NCI-H748 treated with DMSO at 0.1 percent for 48 hours (cell line): ENCODE data around the gene PGAP3.

Source experiments
- DNase-seq: peaks from one replicate; lab custom pipeline; 2025; lab: John Stamatoyannopoulos, UW

PGAP3 gene

DNA sequence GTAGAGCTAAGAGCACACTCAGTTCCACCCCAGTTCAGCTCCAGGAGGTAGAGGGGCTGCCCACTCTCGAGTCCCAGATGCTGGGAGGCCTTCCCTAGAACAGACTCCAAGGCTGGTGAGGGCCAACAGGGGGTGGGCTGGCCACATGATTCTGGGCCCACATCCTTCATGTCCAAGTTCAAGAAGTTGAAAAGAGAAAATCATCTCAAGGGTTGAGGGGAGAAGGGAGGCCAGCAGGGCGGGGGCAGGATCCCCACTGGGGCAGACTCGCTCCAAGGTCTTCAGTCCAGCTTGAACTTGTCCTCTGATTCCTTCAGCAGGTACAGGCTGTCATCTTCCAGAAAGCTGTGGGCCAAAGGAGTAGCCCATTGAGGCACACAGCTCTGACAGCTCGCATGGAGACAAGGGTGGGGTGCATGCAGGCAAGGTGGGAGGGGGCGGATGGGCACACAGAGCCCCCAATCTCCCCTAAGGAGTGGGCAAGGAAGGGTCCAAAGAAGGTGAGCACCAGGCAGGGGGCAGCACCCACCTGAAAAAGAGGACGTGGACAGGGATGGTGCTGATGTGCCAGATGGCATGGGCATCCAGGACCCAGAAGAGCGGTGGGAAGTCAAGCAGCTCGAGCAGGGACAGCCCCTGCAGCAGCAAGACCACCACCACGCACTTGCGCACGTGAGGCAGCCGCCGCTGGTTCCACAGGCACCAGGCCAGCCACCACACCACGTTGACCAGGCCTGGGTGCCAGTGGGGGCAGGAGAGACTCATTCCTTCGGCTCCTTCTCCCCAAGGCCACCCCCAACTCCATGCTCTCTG is 15.1 kb downstream of the PGAP3 start:
- no peak for DNase-seq

DNA sequence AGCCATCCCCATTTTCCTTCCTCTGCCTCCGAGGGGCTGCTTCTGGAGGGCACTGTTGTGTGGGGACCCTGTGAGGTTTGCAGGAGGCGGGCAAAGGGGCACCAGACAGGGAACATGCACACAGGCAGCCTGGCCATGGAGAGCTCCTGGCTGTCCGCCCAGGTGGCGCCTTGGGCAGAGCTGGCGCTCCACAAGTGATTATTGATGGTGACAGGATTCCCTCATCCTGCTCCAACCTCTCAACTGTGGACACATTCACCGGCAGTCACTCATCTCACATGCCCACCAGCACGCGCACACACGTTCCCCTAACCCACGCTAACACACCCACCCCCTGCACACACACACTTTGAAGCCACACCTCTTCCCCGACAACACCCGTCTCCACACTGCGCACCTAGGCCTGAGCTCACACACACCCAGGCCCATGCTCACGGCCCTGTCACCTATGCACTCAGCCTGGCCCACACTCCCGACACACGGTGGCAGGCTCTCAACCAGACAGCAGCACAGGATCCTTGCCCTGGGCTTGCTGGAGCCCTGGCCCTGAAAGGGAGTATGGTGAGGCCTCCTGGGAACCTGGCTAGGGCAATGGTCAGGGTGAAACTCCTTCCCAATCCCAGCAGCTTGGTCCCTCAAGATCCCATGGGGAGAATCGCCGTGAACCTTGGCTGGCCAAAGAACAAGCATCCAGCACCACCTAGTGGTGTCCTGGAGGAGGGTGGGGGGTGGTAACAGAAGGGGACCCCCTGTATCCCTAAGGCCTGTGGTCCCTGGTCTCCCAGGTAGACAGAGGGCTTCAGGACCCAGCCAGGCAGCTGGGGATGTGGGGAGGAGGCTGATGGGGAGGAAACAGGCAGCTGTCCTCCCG is 16.0 kb downstream of the PGAP3 start:
- DNase-seq = no peak

DNA sequence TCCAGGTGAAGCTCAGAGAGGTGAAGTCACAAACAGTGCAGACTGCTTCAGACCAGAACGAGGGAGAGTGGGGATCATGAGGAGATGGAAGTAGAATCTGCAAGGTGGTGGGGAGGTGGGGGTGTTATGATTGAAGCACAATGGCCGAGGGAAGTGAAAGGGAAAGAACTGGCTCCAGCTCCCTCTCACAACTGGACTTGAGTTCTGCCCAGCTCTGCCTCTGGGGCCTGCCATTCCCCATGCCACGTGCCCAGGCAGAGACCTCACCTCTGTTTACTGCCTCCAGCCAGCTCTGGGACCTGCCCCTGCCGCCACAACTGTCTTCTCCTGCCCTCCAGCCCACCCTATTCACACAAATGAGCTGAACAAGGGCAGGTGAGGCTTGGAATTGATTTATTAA is 17.1 kb downstream of the PGAP3 start:
- no peak for DNase-seq

DNA sequence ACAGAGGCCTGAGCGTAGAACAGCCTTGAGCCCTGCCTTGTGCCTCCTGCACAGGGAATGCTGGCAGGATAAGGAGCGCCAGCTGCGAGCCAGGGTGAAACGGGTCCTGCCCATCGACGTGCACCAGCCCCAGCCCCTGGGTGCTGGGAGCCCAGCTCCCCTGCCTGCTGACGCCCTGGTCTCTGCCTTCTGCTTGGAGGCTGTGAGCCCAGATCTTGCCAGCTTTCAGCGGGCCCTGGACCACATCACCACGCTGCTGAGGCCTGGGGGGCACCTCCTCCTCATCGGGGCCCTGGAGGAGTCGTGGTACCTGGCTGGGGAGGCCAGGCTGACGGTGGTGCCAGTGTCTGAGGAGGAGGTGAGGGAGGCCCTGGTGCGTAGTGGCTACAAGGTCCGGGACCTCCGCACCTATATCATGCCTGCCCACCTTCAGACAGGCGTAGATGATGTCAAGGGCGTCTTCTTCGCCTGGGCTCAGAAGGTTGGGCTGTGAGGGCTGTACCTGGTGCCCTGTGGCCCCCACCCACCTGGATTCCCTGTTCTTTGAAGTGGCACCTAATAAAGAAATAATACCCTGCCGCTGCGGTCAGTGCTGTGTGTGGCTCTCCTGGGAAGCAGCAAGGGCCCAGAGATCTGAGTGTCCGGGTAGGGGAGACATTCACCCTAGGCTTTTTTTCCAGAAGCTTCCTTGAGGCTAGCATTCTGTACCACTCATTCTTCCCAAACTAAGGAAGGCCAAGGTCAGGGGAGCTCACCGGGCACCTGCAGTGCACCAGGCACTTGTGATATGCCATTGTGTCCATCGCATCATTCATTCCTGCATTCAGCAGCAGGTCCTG is 17.7 kb downstream of the PGAP3 start:
- DNase-seq = no peak

DNA sequence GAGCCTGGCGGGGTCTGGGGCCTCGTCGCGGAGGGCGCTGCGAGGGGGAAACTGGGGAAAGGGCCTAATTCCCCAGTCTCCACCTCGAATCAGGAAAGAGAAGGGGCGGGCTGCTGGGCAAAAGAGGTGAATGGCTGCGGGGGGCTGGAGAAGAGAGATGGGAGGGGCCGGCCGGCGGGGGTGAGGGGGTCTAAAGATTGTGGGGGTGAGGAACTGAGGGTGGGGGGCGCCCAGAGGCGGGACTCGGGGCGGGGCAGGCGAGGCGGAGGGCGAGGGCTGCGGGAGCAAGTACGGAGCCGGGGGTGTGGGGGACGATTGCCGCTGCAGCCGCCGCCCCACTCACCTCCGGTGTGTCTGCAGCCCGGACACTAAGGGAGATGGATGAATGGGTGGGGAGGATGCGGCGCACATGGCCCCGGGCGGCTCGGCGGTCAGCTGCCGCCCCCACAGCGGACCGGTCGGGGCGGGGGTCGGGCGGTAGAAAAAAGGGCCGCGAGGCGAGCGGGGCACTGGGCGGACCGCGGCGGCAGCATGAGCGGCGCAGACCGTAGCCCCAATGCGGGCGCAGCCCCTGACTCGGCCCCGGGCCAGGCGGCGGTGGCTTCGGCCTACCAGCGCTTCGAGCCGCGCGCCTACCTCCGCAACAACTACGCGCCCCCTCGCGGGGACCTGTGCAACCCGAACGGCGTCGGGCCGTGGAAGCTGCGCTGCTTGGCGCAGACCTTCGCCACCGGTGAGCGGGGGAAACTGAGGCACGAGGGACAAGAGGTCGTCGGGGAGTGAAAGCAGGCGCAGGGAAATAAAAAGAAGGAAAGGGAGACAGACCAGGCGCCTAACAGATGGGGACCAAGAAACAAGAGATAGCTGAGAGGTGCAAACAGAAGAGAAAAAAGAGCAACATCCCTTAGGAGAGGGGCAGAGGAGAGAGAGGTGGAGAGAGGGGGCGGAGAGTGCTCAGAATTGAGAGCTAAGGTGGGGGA is 19.6 kb downstream of the PGAP3 start, which contains the start of gene PNMT:
Gene PNMT, plus strand, starts transcription at position 509 of the 980 bp plus-strand sequence. Its CDS starts 23 bp downstream, at position 532.
- DNase-seq = peak; percentile 26

DNA sequence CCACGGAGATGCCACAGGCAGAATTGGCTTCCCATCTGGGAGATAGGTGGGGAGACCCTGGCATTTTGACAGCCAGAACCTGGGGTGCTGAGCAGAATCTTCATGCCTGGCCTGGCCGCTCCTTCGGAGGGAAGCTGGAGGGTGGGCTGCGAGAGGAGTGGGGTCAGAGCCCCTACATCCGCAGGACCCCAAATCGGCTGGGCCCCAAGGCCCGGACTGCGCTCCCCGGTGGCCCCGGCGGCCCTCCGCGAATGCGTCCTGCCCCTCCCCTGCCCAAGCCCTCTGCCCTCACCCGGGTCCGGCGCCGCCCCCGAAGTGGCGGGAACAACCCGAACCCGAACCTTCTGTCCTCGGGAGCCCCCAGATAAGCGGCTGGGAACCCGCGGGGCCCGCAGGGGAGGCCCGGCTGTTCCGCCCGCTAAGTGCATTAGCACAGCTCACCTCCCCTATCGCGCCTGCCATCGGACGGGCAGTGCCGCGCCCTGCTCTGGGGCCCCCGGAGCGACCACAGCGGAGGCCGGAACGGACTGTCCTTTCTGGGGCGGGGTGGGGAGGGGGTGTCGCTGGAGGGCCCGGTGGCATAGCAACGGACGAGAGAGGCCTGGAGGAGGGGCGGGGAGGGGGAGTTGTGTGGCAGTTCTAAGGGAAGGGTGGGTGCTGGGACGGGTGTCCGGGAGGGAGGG is 20.5 kb downstream of the PGAP3 start:
- no peak for DNase-seq

DNA sequence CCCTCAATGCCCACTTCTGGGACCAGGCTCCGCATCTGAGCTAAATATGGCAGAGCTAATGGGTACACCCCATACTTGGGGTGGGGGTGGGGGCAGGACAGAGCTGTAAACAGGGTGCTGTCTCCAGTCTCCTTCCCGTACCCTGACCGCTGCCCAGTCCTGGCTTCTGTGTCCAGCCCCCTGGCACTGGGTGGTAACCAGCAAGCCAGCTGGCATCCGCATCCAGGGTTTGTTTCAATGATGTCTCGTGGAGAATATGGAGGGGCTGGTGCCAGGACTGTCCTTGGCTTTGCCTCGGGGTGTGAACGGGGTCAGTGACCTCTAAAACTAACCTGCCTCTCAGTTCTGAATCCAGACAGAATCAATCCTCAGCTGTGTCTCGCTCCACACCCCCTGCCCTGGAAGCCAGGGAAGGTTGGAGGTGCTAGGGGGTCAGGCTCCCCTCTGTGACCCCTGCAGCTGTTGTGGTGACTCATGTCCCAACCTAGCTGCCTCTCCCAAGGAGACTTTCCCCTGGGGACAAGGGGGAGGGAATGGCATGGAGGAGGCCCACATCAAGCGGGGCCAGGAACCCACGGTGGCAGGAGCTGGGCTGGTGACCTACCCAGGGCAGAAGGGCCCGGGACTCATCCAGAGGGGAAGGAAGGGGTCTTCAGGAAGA is 21.1 kb downstream of the PGAP3 start:
- no peak for DNase-seq

DNA sequence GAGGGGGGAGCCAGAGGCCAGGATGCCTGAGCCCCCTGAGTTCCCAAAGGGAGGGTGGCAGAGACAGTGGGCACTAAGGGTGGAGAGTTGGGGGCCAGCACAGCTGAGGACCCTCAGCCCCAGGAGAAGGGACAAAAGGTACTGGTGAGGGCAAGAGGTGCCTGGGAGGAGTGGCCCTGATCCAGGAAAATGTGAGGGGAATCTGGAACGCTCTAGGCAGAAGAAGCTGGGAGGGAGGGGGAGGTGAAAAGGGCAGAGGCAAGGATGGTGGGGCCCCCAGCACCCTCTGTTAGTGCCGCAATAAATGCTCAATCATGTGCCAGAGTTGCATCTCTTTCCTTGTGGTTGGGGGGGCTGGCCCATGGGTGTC is 21.6 kb downstream of the PGAP3 start:
- DNase-seq = no peak

DNA sequence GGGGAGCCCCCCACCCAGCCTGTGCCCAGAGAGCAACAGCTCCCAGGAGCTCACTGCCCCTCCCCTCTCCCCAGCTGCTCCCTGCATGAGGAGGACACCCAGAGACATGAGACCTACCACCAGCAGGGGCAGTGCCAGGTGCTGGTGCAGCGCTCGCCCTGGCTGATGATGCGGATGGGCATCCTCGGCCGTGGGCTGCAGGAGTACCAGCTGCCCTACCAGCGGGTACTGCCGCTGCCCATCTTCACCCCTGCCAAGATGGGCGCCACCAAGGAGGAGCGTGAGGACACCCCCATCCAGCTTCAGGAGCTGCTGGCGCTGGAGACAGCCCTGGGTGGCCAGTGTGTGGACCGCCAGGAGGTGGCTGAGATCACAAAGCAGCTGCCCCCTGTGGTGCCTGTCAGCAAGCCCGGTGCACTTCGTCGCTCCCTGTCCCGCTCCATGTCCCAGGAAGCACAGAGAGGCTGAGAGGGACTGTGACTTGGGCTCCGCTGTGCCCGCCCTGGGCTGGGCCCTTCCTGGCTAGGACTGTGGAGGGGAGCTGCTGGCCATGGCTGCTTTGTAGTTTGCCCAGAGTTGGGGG is 22.1 kb downstream of the PGAP3 start:
- DNase-seq = no peak

DNA sequence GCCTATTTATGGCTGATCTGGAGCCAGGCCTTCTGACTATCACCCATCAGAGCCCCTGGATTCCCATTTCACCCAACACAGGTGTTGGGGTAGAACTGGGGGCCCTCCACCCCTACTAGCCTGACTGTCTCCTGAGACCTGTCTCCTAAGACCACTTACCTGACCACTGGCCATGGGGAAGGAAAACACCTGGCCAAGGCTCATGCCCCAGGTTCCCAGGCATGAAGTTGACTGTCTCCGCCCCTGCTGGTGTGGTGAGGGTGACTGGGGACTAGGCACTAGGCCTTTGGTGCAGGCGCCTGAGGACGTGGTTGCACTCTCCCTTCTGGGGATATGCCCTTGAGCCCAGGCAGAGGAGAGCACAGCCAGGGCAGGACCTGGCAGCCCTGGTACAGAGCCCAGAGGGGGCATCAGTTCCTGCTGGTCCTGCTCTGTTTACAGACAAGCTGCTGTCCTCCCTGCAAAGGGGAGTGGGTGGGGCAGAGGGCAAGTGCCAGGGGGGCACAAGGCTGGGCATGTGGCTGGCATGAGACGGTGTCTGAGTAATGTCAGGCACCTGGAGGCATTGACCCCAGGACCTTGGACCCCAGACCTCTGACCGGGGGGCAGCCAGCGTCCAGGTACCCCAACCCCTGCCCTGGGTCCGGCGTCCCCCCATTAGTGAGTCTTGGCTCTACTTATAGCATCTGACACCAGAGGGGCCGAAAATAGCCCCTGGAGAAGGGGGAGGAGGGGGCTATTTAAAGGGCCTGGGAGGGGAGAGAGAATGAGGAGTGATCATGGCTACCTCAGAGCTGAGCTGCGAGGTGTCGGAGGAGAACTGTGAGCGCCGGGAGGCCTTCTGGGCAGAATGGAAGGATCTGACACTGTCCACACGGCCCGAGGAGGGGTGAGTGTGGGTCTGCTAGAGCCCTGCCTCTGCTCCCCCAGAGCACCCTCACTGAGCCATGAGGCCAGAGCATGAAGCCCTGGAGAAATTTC is 23.0 kb downstream of the PGAP3 start, which contains the start of gene TCAP:
Gene TCAP, plus strand, starts transcription at position 769 of the 981 bp plus-strand sequence. Its CDS starts 11 bp downstream, at position 780.
- DNase-seq = no peak

DNA sequence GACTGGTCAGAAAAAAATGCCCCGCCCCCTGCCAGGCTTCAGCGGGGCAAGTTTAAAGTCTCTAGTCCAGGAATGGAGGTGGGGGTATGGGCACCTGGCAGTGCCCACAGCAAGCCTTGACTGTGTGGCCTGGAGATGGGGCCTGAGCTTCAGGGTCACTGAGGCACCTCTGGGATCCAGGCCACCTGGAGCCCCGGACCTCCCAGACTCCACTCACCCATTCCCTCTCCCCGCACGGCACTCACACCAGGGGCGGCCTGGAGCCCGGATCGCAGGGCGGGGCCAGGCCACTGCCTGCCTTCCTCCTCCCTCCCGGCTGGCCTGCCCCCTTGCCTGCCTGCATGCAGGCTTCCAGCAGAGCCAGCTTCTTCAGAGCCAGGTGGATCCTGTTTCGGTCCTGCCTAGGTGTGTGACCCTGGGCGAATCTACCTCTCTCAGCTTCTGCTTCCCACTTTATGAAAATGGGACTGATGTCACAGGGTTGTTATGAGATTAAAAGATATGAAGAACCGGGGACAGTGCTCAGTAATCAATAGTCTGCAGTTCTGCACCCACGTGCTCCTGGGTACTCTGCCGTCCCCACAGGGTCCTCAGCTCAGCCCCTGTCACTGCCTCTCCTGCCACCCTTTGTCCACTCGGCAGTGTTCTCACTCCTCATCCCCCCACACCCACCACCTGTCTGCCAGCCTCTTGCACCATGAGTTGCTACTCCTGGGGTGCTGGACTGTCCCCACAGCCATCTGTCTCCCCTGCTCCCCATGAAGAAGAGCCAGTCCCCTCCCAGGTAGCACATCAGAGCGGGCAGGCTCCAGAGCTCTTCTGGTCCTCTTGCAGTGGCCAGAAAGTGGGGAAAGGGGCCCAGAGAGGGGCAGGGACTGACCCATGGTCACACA is 23.9 kb downstream of the PGAP3 start:
- DNase-seq = no peak

DNA sequence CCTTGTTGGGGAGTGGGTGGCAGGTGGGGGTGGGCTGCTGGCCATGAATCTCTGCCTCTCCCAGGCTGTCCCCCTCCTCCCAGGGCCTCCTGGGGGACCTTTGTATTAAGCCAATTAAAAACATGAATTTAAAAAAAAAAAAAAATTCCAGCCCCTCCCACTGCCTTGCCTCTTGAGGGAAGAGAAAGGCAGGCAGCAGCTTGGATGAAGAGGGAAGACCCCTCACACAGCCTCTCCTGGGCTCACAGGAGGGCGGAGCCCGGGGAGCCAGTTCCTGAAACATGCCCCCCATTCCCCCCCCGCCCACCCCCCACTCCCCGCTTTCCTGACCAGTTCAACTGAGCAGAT is 24.5 kb downstream of the PGAP3 start:
- no peak for DNase-seq

DNA sequence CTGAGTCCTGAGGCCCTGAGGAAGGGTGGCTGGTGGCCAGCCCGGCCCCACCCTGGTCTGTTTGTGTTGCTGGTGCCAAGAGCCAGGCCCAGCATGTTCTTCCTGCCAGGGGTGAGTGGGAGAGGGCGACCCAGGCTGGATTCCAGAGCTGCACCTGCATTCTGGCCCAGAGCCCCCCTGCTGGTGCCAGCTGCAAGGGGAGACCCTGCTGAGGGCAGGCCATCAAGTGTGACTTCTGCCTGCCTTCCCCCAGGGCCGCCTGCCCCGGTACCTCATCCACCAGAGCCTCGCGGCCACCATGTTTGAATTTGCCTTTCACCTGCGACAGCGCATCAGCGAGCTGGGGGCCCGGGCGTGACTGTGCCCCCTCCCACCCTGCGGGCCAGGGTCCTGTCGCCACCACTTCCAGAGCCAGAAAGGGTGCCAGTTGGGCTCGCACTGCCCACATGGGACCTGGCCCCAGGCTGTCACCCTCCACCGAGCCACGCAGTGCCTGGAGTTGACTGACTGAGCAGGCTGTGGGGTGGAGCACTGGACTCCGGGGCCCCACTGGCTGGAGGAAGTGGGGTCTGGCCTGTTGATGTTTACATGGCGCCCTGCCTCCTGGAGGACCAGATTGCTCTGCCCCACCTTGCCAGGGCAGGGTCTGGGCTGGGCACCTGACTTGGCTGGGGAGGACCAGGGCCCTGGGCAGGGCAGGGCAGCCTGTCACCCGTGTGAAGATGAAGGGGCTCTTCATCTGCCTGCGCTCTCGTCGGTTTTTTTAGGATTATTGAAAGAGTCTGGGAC is 25.1 kb downstream of the PGAP3 start:
- DNase-seq = no peak

DNA sequence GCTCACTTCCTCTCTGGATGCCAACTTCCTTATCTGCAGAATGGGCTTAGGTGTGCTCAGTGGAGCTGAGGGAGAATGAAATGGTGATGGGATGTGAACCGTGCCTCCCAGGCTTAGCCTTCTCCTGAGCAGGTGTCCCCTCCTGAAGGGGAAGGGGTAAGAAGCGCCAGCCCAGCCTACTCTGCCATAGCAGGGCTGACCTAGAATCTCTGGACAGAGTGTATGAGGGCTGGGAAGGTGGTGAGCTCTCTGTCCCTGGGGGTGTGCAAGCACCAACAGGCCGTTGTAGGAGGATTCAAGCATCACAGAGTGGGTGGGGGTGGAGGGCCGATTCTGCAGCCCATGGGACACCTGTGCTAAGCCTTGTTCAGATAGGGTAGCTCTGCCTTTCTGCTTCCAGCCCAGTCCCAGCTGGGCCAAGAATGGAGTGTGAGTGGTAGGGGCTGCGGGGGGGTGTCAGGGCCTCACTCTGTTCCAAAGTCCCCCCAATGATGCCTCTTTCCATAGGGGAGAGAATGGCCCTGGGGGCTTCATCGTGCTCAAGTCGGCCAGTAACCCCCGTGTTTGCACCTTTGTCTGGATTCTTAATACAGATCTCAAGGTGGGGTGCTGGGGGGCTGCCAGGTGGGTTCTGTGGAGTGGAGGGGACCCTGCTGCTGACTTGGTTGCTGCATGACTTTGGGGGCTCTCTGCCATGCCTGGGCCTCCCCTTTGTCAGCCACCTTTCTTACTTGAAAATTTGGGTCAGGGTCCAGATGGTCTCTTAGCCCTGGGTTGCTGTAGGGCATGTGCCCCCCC is 25.9 kb downstream of the PGAP3 start:
- no peak for DNase-seq
